Stimulated activated CD4-positive, alpha-beta T cell treated with anti-CD3 and anti-CD28 coated beads, TNF-alpha, amount 100 ng/mL, for 48 hours (primary cell): ENCODE results near the gene BHLHE23.
"Not testable (repeated sequence)": the region's sequence is repeated elsewhere in the genome, so short reads cannot be mapped to it uniquely, and the experiment has no call there.

Experiments
- DNase-seq, 3 donors: peaks; one replicate each; pipeline ENCODE4 v3.0.0-alpha.2; 2020; ENCODE audit warnings: low read depth in 3 of 3

BHLHE23 gene

GRCh38 chr20:62961310-62961783 lies 45.4 kb downstream of the BHLHE23 start:
- DNase-seq: no peak

DNA sequence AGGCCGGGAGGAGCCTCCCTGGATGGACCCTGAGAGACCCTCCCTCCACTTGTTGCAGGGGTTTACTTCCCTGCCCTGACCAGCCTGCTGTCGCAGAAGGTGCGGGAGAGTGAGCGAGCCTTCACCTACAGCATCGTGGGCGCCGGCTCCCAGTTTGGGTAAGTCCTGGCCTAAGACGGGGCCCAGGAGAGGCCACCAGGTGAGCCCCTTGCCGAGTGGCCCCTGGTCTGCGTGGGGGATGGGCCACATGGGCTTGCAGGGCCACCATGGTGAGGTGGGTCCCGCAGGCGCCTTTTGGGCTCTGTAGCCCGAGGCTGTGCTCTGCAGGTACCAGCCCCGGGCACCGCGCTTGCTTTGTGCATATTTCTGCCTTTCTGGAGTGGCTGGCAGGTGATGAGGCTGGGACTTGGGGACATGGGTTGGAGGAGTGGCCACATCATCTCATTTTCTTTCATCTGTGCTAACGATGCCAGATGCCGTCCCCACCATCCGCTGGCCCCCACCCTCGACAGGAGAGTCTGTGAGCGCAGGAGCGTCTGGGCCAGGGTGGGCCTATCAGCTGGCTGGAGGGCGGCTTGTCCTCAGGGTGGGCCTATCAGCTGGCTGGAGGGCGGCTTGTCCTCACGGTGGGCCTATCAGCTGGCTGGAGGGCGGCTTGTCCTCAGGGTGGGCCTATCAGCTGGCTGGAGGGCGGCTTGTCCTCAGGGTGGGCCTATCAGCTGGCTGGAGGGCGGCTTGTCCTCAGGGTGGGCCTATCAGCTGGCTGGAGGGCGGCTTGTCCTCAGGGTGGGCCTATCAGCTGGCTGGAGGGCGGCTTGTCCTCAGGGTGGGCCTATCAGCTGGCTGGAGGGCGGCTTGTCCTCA lies 46.1 kb downstream of the BHLHE23 start:
- DNase-seq: not testable (repeated sequence)

DNA sequence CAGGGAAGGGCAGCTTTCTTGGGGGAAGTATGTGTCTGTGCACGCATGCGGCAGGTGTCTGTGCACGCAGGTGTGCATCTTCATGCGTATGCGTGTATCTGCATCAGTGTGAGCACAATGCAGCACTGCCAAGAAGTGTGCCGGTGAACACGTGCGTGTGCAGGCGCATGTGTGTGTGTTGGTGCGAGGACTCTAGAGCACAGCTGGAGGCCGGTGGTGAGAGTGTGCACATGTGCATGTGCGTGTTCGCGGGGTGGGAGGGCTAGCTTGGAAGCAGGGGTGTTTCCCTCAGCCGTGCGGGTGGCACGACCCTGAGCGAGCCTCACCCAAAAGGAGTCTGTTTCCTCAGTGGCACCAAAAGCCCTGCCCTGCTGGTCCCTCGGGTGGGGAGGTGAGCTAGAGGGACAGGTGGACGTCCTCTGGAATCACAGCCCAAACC lies 46.7 kb downstream of the BHLHE23 start:
- DNase-seq: no peak

DNA sequence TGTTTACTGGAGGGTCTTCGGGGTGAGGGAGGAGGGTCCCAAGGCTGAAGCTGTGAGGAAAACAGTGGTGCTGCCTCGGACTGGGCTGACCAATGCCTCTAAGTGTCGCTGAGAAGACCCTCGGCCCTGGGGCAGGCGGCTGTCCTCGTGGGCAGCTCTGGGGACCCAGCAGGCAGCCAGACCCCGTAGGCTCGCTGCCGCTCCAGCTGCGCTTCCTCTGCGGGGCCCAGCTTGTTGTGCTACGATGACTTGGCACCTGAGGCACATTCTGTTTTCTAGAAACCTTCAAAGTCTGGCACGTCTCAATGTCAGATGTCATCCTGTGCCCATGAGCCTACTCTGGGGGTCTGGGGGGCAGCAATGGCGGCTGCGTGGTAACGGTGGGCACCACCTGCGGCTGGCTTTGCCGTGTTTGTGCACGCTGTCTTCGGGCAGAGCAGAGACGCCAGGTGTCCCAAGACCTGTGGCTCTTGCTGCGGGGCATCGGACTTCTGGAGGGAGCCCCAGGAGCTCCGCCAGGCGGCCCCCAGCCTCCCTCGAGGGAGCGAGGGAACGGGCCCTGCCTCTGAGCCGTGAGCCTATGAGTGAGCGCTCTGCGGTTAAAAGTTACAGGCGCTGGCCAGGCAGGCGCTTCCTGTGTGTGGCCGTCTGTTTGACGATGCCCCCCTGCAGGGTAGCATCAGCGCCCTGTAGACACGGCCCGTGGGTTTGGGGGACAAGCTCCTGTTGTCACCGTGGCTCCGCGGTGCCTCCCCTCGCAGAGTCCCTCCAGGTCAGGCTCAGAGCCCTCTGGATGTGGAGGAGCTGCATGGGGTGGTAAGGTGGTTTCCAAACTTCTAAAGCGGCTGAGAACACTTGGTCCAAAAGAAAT lies 47.4 kb downstream of the BHLHE23 start:
- no peak for DNase-seq

DNA sequence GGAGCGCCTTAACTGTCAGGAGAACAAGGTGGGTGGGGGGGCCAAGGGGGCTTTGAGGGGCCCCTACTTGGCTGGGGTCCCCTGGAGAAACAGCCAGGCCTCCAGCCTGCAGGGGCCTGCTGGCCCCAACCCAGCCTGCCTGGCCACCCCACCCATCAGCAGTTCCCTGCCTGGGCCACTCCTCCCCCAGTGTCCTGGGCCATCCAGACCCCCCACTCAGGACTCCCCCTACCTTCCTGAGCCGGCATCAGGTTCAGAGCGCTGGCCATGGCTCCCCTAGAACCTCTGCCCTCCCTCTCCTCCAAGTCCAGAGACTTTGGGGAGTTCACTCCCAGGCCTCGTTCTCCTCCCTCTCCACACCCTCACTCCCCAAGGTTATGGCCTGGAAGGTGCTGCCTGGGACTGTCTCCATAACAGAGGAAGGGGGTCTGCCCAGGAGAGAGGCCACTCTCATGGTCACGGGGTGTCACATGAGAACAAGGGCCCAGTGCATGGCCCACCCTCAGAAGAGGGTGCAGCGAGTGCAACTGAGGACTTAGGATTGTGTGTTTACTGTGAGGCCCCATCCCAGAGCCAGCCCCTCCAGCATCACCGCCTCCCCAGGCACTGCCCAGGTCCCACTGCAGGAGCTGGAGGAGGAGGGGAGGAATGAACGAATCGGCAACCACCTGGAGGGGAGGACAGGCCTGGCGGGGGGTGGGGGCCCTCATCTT lies 48.2 kb downstream of the BHLHE23 start:
- DNase-seq: no peak

DNA sequence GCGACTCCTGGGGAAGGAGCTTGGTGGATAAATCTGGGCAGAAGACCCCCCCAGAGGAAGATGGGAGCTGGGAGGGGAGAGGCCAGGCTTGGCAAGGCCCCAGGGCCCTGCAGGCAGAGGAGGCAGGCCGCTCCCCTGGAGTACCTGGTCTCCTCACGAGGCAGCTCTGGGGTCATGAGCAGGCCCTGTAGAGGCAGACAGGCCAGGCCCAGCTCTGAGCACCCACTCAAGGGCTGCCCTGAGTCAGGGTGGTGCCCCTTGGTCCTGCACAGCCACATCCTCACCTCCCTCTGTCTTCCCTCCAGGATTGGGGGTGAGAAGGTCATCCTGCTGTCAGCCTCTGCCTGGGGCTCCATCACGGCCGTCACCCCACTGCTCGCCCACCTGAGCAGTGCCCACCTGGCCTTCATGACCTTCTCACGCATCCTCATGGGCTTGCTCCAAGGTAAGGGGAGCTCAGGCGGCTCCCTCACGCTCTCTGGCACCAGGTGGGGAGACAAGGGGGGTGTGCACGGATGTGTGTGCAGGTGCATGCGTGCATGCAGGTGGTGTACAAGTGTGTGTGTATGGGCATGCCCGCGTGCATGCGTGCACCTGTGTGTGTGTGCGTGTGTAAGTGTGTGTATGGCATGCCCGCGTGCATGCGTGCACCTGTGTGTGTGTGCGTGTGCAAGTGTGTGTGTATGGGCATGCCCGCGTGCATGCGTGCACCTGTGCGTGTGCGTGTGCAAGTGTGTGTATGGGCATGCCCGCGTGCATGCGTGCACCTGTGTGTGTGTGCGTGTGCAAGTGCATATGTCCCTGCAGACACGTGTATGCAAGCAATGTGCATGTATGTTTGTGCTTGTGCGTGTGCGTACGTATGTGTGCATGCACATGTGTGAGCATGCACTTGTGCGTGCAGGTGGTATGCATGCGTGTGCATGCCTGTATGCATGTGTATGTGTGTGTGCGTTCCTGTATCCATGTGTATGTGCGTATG lies 49.3 kb downstream of the BHLHE23 start:
- no peak for DNase-seq

GRCh38 chr20:62956387-62957135 lies 50.2 kb downstream of the BHLHE23 start:
- no peak for DNase-seq
